ENCODE measurements around the gene SGMS2. TPM values are rescaled to one million over a fixed set of nuclear protein-coding genes. Genes with fewer than 3 reads are reported as not detected.
"Not testable (repeated sequence)": the region's sequence is repeated elsewhere in the genome, so short reads cannot be mapped to it uniquely, and the experiment has no call there.

The SGMS2 gene
- total RNA-seq, 2 experiments from 2014 or later = 0.14 to 0.40 TPM

- Mint-ChIP-seq H3K4me3 (no peak overlapping the region), H3K27ac (no peak overlapping the region), H3K9me3 (peaks cover 2% of the 10 kb centered on the region), H3K36me3 (ENCODE audit: low read depth) (no peaks in the 10 kb centered on the region), H3K27me3 (peaks cover 1% of the 10 kb centered on the region), H3K4me1 (ENCODE audit: low read depth) (no peaks in the 10 kb centered on the region)
- CTCF ChIA-PET = interaction anchor here (0.9 kb wide), 1 partner anchor 180 kb away, joined by 3 read pairs; no protein-coding TSS in a partner anchor
- no peak for DNase-seq
- intact Hi-C loops (cut with micrococcal nuclease) = no loop called here
- no peak for ATAC-seq
- POLR2A ChIA-PET = no interaction called here
- TF ChIP-seq CTCF (IDR thresholded peaks at IDR 0.05) = no peak
Measured at GRCh38 chr4:107917500-107917899, 92.8 kb downstream of the SGMS2 start.

- H3K27ac Mint-ChIP-seq = no peak overlapping the region
- ATAC-seq (no peak), DNase-seq (no peak)
- no peaks in the 10 kb centered on the region for H3K36me3 Mint-ChIP-seq (ENCODE audit: low read depth)
- H3K9me3 Mint-ChIP-seq = peaks cover 2% of the 10 kb centered on the region
- CTCF ChIA-PET = interaction anchor here (1.2 to 1.5 kb wide), 2 partner anchors 165 to 185 kb away, joined by 5 read pairs; no protein-coding TSS in a partner anchor
- POLR2A ChIA-PET = no interaction called here
- intact Hi-C loops (cut with micrococcal nuclease) = no loop called here
- no peak for TF ChIP-seq CTCF (IDR thresholded peaks at IDR 0.05)
- no peaks in the 10 kb centered on the region for H3K4me1 Mint-ChIP-seq (ENCODE audit: low read depth)
- H3K4me3 Mint-ChIP-seq = no peak overlapping the region
- peaks cover 5% of the 10 kb centered on the region for H3K27me3 Mint-ChIP-seq
Measured at GRCh38 chr4:107922486-107923473, 98.0 kb downstream of the SGMS2 start.

- POLR2A ChIA-PET; ATAC-seq; CTCF ChIA-PET; DNase-seq; H3K27ac Mint-ChIP-seq; H3K4me3 Mint-ChIP-seq; H3K4me1 Mint-ChIP-seq (ENCODE audit: low read depth); H3K9me3 Mint-ChIP-seq; intact Hi-C loops (cut with micrococcal nuclease); H3K27me3 Mint-ChIP-seq; H3K36me3 Mint-ChIP-seq (ENCODE audit: low read depth): not testable (repeated sequence)
Measured at GRCh38 chr4:107925713-107926112, 101.0 kb downstream of the SGMS2 start.

GRCh38 chr4:107926875-107927274 is 102.1 kb downstream of the SGMS2 start:
- H3K9me3 Mint-ChIP-seq; H3K27me3 Mint-ChIP-seq; H3K36me3 Mint-ChIP-seq (ENCODE audit: low read depth); H3K4me1 Mint-ChIP-seq (ENCODE audit: low read depth); DNase-seq; intact Hi-C loops (cut with micrococcal nuclease); H3K27ac Mint-ChIP-seq; CTCF ChIA-PET; POLR2A ChIA-PET; H3K4me3 Mint-ChIP-seq; ATAC-seq: not testable (repeated sequence)

- no peaks in the 10 kb centered on the region for H3K9me3 Mint-ChIP-seq
- TF ChIP-seq CTCF (IDR thresholded peaks at IDR 0.05) = no peak
- CTCF ChIA-PET = interaction anchor here (1.1 kb wide), 1 partner anchor 18 kb away, joined by 4 read pairs; no protein-coding TSS in a partner anchor
- H3K36me3 Mint-ChIP-seq (ENCODE audit: low read depth) = peaks cover under 1% of the 10 kb centered on the region
- DNase-seq = peak; percentile 76
- peak within 1 kb of the TSS; percentile 80 for H3K4me3 Mint-ChIP-seq
- intact Hi-C loops (cut with micrococcal nuclease) = no loop called here
- peaks cover 23% of the 10 kb centered on the region for H3K4me1 Mint-ChIP-seq (ENCODE audit: low read depth)
- POLR2A ChIA-PET = interaction anchor here (0.8 kb wide), 1 partner anchor 347 kb away, joined by 3 read pairs; no protein-coding TSS in a partner anchor
- H3K27me3 Mint-ChIP-seq = no peaks in the 10 kb centered on the region
- H3K27ac Mint-ChIP-seq = peak within 1 kb of the TSS; percentile 79
- peak; percentile 88 for ATAC-seq
Measured at GRCh38 chr4:107930821-107931774, 106.4 kb downstream of the SGMS2 start, which contains the start of gene CYP2U1. Gene CYP2U1 (plus strand): TSS chr4:107931549. CDS start chr4:107931644, 95 bp downstream.

Measured in activated CD8-positive, alpha-beta T cell treated with anti-CD3 and anti-CD28 coated beads for 36 hours (primary cell).